SK-N-MC (cell line): ENCODE results near the gene GPS1.

Experiments used
- DNase-seq: peaks from one replicate; pipeline ENCODE4 v3.0.0-alpha.2; 2011; ENCODE audit warnings: low read depth, low spot score
- H3K27ac ChIP-seq: fragments of 200-600 bp; sonication (generic); 2 replicates; pipeline ENCODE4 v1.5.1; 2016; ENCODE audit warnings: mixed run types
- H3K36me3 ChIP-seq: fragments of 200-600 bp; sonication (generic); 2 replicates; pipeline ENCODE4 v1.6.1; 2017; ENCODE audit warnings: antibody characterized with exemption, low read length, mixed read lengths; ENCODE audit not compliant: insufficient read depth
- H3K4me3 ChIP-seq: fragments of 200-600 bp; sonication (generic); 2 replicates; pipeline ENCODE4 v1.5.1; 2016
- H3K9ac ChIP-seq: fragments of 200-600 bp; sonication (generic); 2 replicates; pipeline ENCODE4 v1.8.0; 2017; ENCODE audit warnings: mixed run types, mixed read lengths; ENCODE audit not compliant: insufficient read length
- H3K9me3 ChIP-seq: fragments of 200-600 bp; sonication (generic); 2 replicates; pipeline ENCODE4 v1.6.1; 2017; ENCODE audit warnings: low read depth, mild to moderate bottlenecking, antibody characterized with exemption, low read length, moderate library complexity, mixed read lengths
- EZH2 ChIP-seq: fragments of 200-600 bp; sonication (generic); IDR thresholded peaks from one replicate; pipeline ENCODE4 v1.6.1; 2017; ENCODE audit warnings: antibody characterized with exemption
- FOXP2 ChIP-seq: optimal IDR thresholded peaks from 2 replicates; pipeline ENCODE3; 2011; ENCODE audit warnings: mild to moderate bottlenecking, moderate library complexity; ENCODE audit not compliant: insufficient read depth; ENCODE audit errors: extremely low read length, control extremely low read depth
- POLR2AphosphoS5 ChIP-seq: IDR thresholded peaks from 2 replicates; pipeline ENCODE4 v1.6.1; 2012; ENCODE audit warnings: mild to moderate bottlenecking, low read depth, low read length, borderline replicate concordance

GPS1 gene

GRCh38 chr17:82056729-82057621, 5.3 kb downstream of the GPS1 start:
- no peak overlapping the region for H3K27ac ChIP-seq
- H3K36me3 ChIP-seq = peaks cover 53% of the 10 kb centered on the region; the same call in 1 of the 2 replicates
- no peaks in the 10 kb centered on the region for H3K9me3 ChIP-seq
- H3K9ac ChIP-seq = no peak overlapping the region
- no peak for DNase-seq
- H3K4me3 ChIP-seq = no peak overlapping the region
- TF ChIP-seq POLR2AphosphoS5 (peak; percentile 33; the same call in 1 of the 2 replicates), EZH2 (no peak)

GRCh38 chr17:82058230-82058854, 6.6 kb downstream of the GPS1 start:
- no peak overlapping the region for H3K9ac ChIP-seq
- H3K4me3 ChIP-seq = no peak overlapping the region
- no peak overlapping the region for H3K27ac ChIP-seq
- H3K9me3 ChIP-seq = no peaks in the 10 kb centered on the region
- H3K36me3 ChIP-seq = peaks cover 57% of the 10 kb centered on the region; the same call in 1 of the 2 replicates
- TF ChIP-seq FOXP2 = no peak
- TF ChIP-seq EZH2 = no peak
- no peak for TF ChIP-seq POLR2AphosphoS5
- DNase-seq = no peak

DNA sequence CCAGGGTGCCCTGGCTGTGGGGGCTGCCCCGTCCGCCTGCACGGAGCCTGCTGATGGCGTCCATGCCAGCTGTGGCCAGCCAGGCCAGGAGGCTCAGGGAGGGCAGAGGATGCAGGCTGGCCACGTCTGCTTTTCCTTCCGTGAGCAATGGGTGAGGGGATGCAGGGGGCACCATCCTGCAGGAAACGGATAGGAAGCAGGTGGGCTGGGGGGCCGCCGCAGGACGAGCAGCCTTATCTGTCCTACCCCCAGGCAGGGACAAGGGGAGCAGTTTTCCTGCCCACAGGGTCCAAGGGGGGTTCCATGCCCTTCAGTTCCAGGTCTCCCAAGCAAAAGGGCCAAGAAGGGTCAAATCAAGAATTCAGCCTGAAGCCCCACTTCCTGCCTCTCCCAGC, 7.2 kb downstream of the GPS1 start:
- H3K27ac ChIP-seq = no peak overlapping the region
- TF ChIP-seq POLR2AphosphoS5 = no peak
- no peak for TF ChIP-seq EZH2
- no peak for TF ChIP-seq FOXP2

DNA sequence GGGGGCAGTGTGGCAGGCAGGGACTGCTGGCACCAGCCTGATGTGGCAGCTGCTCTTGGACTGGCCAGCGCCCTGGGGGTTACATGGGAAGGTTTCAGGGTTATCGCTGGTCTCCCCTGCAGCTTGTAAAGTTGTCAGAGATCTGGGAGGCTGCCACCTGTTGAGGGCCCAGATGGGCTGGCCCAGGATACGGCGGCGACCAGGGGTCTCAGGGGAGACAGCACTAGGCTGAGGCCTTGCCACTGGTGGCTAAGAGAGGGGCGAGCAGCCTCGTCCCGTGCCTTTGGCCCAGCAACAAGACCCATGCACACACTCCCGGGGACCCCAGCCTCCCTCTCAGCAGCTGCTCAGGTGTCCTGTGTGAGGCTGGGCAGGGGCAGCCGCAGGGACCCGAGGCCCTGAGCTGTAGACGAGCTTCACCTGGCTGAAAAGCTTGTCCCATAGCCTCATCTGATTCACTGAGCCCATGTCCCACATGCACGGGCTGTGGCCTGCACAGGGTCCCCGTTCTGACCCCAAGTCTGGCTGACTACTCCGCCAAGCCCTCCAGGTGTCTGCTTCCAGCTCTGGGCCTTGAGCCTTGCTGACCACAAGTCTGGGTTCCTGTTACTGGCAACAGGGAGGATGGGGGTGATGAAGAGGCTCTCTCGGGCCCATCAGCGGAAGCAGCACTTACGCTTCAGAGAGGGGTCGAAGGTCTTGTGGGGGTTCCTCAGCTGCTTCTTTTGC, 7.7 kb downstream of the GPS1 start:
- H3K9ac ChIP-seq = no peak overlapping the region
- H3K9me3 ChIP-seq = no peaks in the 10 kb centered on the region
- no peak overlapping the region for H3K4me3 ChIP-seq
- H3K27ac ChIP-seq = no peak overlapping the region
- DNase-seq = no peak
- H3K36me3 ChIP-seq = peaks cover 57% of the 10 kb centered on the region; the same call in 1 of the 2 replicates
- TF ChIP-seq EZH2 (no peak), FOXP2 (no peak), POLR2AphosphoS5 (no peak)

More for the DNA sequence above, 7.2 kb downstream of the GPS1 start:
- Histone ChIP-seq H3K4me3 (no peak overlapping the region), H3K9ac (no peak overlapping the region), H3K9me3 (no peaks in the 10 kb centered on the region), H3K36me3 (peaks cover 57% of the 10 kb centered on the region; the same call in 1 of the 2 replicates)
- no peak for DNase-seq

DNA sequence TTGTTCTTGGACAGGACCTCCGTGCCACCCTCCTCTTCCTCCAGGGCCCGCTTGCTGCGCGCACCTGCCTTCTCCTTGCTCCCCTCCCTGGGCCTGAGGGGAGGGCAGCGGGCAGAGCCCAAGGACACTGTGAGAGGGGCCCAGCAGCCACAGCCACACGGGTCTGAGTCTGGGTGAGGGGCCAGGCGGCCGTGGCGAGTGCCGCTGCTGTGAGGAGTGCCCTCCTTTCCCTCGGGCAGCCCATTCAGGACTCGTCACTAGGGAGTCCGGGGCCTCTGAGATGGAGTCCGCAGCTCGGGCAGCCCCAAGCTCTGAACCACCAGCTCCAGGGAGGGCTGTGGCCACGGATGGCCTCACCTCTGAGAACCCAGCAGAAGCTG, 8.3 kb downstream of the GPS1 start:
- Histone ChIP-seq H3K36me3 (peaks cover 52% of the 10 kb centered on the region; the same call in 1 of the 2 replicates), H3K27ac (no peak overlapping the region), H3K9me3 (no peaks in the 10 kb centered on the region), H3K4me3 (no peak overlapping the region), H3K9ac (no peak overlapping the region)
- no peak for TF ChIP-seq FOXP2
- TF ChIP-seq EZH2 = no peak
- DNase-seq = no peak

DNA sequence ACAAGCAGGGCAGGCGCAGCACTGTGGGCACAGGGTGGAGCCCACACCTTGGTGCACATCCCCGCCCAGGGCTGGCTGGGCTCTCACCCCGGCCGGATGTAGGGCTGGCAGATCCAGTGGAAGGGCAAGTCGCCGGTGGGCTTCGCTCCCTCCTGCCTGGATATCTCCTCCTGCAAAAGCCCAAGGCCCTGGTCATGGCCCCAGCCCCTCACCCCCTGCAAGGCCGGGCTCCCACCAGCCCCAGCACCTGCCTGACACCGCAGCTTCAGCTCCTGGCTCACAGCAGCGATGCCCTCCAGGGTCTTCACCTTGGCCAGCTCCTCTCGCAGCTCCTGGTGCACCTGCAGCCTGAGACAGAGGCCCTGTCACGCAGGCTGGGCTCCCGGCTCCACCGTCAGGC, 8.9 kb downstream of the GPS1 start:
- Histone ChIP-seq H3K36me3 (peaks cover 48% of the 10 kb centered on the region; the same call in 1 of the 2 replicates), H3K9me3 (no peaks in the 10 kb centered on the region), H3K27ac (no peak overlapping the region), H3K4me3 (no peak overlapping the region), H3K9ac (no peak overlapping the region)
- TF ChIP-seq FOXP2 (no peak), POLR2AphosphoS5 (no peak), EZH2 (no peak)
- DNase-seq = no peak

- H3K27ac ChIP-seq = no peak overlapping the region
- DNase-seq = no peak
- no peaks in the 10 kb centered on the region for H3K9me3 ChIP-seq
- H3K9ac ChIP-seq = no peak overlapping the region
- TF ChIP-seq FOXP2 (no peak), POLR2AphosphoS5 (no peak), EZH2 (no peak)
- no peak overlapping the region for H3K4me3 ChIP-seq
- H3K36me3 ChIP-seq = peaks cover 41% of the 10 kb centered on the region; the same call in 1 of the 2 replicates
Observed at GRCh38 chr17:82061047-82061925, 9.6 kb downstream of the GPS1 start.
